Gastrocnemius medialis (tissue), 4 donors: ENCODE results near the gene LMO7.

Source experiments
- CTCF ChIP-seq, 5 experiments: fragments of 450-650 bp in 3 of 5; fragments of 200-600 bp in 2 of 5; sonication (generic) in 2 of 5; IDR thresholded peaks in 4 of 5; conservative IDR thresholded peaks in 1 of 5; 1 replicate in 4 of 5; 2 replicates in 1 of 5; pipeline ENCODE4 v1.5.1; 2016 to 2019; ENCODE audit warnings: antibody characterized with exemption in 5 of 5, mild to moderate bottlenecking in 3 of 5, moderate library complexity in 3 of 5
- POLR2A ChIP-seq, 2 donors: fragments of 450-650 bp; IDR thresholded peaks; one replicate each; pipeline ENCODE4 v1.6.1; 2017; ENCODE audit warnings: antibody characterized with exemption in 2 of 2, mild to moderate bottlenecking in 2 of 2, moderate library complexity in 2 of 2

GRCh38 chr13:75702476-75702875 lies 66.3 kb downstream of the LMO7 start:
- TF ChIP-seq POLR2A (IDR thresholded peaks at IDR 0.05) (no peak), CTCF (IDR thresholded peaks at IDR 0.05 in 4 of 5, conservative IDR thresholded peaks at IDR 0.05 in 1 of 5) (no peak)
